Stimulated activated CD8-positive, alpha-beta memory T cell treated with anti-CD3 and anti-CD28 coated beads, Interleukin-4, amount 100 ng/mL, for 1 hour (primary cell): Measurements from ENCODE around the gene PPP1R14B.

Source experiments
- DNase-seq, 2 donors: peaks; one replicate each; pipeline ENCODE4 v3.0.0-alpha.2; 2020; ENCODE audit warnings: low read depth in 2 of 2, low spot score in 1 of 2

Gene PPP1R14B

DNA sequence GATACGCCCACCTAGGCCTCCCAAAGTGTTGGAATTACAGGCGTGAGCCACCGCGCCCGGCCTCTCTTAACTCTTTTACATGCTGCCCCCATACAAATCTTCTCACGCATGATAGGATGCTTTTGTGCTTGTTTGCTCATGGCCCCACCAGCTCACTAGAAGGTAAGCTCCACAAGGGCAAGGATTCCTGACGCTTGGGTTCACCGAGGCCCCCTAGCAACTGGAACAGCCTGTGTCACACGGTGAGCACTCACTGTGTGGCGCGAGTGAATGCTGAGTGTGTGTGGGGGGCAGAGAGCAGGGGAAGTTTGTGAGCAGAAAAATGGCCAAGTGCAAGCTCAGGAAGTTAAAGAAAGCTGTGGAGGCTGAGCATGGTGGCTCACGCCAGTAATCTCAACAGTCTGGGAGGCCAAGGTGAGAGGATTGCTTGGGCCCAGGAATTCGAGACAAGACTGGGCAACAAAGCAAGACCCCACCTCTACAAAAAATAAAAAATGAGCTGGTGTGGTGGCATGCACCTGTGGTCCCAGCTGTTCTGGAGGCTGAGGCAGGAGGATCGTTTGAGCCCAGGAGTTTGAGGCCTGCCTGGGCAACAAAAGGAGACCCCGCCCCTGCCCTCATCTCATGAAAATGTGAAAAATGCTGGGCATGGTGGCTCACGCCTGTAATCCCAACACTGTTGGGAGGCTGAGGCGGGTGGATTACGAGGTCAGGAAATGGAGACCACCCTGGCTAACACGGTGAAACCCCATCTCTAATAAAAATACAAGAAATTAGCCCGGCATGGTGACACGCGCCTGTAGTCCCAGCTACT, 35.4 kb upstream of the PPP1R14B start:
- no peak for DNase-seq

DNA sequence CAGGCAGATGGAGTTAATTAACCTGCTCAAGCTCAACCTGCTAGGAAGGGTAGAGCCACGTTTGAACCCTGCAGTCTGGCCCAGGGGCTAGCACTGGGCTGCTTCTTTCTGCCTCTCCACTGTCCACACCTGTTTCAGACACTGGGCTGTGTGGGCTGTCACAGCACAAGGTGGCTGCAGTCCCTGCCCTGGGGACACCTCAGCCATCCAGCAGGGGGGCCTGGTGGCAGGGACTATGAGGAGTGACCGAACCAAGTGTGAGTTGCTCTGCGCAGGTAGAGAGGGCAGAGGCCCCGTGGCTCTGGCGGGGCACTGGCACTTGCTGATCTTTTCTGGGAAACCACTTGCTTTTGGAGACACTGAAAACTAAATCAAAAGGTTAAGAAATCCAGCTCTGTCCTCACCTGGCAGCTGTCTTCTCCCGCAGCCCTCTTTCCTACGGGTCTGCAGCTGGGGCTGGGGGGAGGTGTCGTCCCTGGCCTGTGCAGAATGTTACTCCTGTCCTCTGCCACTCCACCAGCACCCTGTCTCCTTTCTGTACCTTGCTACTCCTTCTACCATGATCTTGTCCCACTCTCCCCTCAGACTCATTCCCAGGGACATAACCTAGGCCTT, 31.9 kb upstream of the PPP1R14B start:
- DNase-seq: no peak

DNA sequence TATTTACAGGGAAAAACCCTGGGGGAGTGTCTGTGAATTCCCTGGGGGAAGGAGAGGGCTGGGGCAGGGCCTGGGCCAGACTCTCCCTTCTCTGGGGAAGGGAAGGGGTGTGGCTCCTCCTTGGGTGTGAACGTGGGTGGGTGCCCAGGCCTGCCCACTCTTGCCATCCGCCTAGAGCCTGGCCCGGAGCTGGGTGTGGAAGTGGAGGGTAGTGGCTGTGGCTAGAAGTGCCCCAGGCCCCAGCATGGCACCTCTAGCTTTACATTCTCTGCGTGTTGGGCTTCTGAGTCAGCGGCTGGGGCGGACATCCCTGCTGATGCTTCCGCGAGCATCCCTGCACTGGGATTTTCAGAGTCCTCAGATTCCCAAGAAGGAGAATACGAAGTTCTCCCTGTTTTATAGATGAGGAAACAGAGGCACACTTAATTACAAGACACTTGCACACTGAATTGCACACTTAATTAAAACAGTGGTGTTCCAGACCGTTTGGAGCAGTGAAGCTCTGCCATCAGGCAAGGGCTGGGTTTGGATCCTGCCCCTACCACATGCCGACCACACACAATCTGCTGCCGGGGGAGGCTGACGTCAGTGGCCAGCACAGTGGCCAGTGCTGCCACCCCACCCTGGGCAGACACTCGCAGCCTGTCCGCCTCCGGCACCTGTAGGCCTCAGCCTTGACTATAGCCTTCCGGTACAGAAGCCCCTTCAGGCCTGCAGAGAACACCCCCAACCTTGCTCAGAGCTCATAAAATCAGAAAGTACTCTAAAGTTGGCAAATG, 30.1 kb upstream of the PPP1R14B start:
- no peak for DNase-seq

DNA sequence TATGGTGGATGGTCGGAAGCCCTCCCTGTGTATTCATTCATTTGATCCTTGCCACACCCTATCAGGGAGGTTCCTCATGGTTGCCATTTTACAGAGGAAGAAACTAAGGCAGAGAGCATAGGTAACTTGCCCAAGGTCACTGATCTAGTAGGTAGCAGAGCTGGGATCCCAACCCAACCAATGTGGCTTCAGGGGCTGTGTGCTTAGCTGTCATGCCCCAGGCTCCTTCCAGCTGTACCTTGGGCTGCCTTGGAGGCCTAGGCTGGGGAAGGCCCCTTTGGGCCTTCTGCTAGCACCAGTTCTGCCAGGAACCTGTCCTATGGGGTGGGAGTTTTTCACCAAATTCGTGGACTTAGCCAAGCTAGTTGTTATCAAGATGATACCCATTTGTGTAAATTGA, 29.1 kb upstream of the PPP1R14B start:
- DNase-seq: no peak

DNA sequence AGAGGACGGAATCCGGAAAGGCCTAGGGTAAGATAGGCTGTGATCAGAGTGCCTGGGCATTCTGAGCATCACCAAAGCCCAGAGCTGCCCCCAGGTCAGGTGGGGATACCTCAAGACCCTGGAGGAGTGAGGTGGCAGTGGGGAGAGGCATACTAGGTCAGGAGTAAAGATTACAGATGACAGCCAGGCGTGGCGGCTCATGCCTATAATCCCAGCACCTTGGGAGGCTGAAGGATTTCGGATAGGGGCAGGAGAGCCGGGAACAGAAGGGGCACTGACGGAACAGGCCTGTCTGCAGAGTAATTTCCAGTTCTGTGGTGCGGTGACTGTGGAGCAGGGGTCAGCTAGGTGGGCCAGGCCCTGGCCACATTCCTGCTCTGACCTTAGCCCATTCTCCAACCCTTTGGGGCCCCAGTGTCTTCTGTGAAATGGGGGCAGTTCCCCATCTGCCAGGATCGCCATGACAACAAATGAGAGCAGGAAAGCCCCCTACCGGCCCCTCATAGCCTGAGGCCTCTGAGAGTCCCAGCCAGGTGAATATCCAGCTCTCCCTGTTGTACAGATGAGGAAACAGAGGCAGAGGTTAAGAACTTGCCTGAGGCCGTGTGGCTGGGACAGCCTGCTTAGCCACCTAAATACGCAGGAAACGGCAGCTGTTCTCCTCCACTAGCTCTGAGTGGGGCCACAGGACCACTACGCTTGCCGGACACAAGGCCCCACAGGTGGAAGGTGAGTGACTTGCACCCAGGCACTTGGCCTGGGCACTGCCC, 28.5 kb upstream of the PPP1R14B start:
- no peak for DNase-seq

DNA sequence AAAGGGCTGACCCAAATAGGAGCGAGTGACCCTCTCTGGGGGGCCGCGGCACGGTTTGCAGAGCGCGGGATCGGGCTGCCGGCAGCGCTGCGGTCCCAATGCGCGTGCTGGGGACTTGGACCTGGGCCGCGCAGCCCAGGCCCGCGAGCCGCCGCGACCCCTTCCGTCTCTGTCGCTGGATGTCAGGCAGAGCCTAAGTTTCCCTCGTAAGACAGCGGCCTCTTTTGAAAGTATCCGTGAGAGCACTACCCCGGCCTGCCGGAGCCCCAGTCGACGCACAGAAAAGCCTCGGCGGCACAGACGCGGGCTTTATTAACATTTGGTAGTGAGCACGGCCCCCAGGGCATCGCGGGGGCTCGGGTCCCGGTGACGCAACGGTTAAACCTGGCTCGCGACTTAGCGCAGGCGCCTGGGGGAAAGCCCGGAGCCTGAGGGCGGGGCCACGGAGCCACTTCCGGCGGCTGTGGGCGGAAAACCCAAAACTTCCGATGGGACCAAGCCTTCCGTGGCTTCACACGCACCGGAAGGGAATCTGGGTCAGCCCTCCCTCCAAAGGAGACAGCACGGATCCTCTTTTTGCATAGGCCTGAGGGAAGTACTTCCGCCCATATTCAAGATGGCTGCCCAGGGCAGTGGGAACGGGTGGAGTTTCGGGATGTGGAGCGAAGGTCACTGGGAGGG, 22.9 kb upstream of the PPP1R14B start:
- peak; percentile 93 to 95 for DNase-seq

DNA sequence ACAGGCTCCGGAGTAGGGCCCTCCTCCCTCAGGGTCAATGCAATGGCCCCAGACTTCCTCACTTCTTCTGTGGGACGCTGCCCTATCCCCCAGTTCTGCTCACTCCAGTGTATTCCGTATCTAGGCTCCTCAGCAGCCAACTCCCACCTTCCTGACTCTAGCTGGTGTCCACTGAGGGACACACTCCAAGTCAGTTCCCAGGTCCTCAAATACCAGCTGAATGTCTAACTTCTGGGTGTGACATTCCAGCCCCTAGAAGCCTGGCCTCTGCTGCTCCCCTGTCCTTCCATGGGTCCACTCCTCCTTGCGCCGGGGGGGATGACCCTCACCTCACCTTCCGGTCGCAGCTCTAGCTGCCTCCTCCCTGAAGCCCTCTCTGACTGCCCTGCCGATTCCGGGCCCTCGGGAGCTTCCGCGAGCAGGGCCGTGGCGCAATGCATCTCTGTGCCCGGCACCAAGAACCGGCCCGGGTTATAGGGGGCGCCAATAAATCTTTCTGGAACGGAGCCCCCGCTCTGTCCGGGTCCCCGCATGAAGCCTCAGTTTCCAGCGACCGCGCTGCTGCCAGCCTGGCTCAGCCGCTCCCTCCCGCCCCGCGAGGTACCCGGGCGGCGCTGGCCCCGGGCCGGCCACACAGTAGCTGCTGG, 22.3 kb upstream of the PPP1R14B start:
- no peak for DNase-seq

DNA sequence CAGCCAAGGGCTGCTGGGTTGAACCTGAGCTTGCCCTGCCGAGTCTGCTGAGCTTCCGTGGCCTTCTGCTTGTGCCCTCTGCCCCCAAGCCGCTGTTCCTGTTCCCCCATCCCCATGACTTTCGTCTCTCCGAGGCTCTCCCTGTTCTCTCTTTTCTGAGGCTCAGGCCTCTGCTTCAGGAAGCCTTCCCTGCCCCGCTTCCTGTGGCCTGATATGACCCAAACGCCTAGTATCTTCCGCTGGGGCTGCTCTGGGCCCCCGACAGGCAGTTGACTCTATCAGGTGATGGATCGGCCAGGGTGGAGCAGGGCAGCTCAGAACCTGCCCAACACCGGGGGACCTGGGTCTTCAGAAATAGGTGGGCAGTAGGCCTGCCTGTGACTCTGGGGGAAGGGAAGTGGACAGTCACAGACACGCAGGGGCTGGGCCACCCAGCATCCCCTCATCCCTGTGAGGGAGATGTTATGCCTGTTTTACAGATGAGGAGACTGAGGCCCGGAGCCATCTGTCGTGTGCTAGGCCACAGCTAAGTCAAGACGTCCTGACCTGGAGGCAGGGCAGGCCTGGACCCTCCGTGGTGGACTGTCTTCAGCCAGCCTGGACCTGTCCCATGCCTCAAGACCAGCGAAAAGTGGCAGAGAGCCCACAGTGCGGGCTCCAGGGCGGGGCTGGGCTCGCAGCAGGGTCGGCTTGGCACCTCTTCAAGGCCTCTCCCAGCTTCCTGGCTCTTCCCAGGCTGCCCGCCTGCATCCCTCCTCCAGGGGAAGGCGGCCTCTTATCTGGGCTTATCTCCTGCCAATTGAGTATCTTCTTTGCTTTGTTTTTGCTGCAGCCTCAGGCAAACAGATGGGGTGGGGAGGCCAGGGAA, 21.5 kb upstream of the PPP1R14B start:
- DNase-seq: no peak

DNA sequence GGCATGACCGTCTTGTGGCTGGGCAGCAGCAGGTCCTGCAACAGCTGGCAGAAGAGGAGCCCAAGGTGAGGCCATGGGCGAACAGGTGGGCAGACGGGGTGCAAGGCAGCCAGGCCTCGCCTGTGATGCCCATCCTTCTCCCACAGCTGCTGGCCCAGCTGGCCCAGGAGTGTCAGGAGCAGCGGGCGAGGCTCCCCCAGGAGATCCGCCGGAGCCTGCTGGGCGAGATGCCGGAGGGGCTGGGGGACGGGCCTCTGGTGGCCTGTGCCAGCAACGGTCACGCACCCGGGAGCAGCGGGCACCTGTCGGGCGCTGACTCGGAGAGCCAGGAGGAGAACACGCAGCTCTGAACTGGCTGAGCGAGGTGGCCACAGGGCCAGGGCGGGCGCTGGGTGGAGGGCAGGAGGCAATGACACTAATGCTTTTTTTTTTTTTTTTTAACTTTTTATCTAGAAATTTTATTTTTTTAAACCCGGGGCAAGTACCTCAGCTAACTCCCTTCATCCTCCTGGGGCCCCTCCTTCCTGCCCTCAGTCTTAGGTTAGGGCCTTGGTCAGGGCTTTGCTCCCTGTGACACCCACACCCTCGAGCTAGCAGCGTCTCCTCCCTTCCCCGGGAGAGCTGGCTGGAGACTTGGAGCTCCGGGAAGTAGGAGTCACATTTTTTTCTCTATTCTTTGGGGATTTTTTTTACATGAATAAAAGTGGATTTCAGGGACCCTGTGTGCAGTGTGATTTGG, 20.6 kb upstream of the PPP1R14B start:
- DNase-seq: no peak

DNA sequence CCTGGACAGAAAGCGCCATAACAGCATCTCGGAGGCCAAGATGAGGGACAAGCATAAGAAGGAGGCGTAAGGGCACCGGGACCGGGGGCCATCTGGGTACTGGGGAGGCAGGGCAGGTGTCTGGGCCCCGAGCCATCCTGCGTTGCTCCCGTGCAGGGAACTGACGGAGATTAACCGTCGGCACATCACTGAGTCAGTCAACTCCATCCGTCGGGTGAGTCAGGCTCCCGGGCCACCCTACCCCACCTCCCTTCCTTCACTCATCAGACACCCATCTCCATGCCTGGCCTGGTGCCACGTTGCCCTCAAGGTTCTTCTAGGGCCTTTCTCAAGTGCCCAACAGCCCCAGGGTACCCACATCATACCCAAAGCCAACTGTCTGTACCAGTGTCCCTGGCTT, 19.6 kb upstream of the PPP1R14B start:
- DNase-seq: no peak

DNA sequence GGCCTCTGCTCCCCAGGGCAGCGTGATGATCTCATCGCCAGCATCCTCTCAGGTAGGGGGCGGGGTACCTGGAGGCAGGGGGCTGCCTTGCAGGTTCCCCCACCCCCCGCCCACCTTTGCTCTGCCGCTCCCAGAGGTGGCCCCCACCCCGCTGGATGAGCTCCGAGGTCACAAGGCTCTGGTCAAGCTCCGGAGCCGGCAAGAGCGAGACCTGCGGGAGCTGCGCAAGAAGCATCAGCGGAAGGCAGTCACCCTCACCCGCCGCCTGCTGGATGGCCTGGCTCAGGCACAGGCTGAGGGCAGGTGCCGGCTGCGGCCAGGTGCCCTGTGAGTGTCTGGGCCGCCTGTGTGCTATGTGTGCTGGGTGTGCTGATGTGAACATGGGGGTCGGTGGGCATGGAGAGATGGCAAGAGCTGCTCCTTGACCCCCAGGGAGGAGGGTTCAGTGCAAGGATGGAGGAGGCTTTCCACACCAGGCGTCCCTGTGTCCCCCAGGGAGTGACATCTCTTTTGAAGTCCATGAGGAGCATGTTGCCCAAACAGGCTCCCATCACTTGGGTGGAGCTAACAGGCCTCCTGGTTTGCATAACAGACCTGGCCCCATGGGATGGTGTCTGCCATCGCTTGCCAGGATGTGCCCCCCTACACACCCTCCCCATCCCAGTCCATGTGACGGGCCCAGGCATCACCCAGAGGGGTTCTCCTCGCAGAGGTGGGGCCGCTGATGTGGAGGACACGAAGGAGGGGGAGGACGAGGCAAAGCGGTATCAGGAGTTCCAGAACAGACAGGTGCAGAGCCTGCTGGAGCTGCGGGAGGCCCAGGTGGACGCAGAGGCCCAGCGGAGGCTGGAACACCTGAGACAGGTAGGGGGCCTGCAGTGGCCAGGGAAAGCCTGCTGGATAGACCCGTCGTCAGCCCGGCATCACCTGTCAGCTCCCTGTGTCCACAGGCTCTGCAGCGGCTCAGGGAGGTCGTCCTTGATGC, 18.7 kb upstream of the PPP1R14B start:
- DNase-seq: no peak

DNA sequence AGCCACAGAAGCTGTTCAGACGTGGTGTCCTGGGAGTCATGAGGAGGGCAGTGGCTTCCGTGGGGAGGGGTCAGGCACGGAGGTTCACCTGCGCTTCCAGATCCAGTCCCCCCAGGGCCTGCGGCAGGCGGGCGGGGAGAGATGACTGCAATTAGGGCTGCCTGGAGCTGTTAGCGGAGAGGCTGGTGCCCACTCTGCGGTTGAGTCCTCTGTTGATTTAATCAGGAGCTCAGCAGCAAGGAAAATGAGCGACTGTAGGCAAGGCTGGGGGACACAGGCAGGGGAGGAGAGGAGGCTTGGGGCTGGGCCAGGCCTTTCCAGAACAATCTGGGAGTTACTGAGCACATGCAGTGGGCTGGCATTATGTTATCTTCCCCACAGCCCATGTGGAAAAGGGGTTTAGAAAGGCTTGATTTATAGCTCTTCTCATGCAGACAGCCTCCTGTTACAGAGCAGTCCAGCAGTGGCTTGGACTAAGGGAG, 17.7 kb upstream of the PPP1R14B start:
- no peak for DNase-seq

DNA sequence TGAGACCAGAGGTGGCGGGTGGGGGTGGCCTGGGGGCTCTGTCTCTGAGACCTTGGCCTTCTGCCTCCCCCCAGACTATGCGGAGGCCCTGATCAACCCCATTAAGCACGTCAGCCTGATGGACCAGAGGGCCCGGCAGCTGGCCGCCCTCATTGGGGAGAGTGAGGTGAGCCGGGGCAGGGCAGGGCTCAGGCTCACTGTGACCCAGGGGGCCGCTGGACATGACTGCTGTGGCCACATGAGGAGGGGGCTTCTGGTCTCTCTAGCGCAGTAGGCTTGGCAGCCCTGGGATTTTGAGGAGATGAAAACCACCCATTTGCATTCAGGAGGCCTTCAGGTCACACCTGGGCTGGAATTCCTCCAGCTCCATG, 17.2 kb upstream of the PPP1R14B start:
- DNase-seq: no peak

DNA sequence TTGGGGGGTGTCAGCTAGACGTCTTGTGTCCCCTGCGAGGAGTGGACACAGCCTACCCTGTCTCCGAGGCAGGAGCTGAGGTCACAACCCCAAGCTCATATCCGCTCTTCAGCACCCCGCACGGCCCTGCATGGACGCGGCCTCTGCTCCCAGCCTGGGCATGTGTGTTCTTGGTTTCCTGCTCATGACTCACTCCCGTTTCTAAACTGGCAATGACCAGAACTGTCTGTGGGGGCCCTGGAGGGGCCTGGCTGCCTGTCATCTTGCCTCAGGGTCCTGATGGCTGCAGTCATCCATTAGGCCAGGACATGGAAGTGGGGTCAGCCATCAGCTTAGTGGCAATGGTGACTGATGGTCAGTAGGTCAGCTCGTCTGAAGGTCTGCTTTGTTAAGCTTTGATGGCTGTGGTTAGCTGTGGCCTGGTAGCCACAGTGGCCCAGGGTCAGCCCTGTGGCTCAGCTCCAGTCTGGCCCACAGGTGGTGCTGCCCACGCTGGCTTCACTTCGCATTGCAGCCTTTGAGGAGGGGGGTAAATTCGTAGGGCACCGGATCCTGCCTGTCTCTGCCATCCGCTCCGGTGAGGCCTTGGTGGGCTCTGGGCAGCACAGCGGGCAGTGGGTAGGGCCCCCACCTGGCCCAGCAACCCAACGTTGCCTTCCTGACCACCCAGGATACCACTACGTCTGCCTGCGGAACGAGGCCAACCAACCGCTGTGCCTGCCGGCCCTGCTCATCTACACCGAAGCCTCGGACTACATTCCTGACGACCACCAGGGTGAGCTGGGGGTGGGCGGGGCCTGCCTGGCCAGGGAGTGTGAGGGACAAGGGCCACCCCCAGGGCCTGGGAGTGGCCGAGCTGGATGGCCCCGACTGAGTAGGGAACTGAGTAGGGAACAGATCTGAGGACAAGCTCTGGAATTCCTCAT, 16.5 kb upstream of the PPP1R14B start:
- DNase-seq: no peak

DNA sequence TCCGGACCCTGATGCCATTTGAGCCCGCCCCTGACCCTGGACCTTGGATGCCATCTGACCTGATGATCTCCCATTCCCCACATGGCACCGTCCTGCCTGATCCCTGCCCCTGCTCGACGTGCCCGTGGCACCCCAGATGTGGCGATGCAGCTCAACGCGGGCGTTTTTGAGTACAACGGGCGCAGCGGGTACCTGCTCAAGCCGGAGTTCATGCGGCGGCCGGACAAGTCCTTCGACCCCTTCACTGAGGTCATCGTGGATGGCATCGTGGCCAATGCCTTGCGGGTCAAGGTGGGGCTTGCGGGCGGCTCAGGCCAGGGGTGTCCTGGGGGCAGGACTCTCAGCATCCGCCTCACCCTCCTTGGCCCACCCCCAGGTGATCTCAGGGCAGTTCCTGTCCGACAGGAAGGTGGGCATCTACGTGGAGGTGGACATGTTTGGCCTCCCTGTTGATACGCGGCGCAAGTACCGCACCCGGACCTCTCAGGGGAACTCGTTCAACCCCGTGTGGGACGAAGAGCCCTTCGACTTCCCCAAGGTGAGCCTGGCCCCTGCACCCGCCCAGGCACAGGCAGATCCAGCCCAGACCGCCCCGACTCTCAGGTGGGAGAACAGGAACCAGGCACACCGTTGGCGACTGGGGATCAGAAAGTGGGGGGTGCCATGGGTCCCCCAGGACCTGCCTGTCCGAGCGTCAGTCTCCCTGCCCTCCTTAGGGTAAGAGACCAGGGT, 15.7 kb upstream of the PPP1R14B start:
- DNase-seq: no peak
